CD4-positive, alpha-beta T cell (primary cell): Measurements from ENCODE around the gene SLC13A1. TPM values are rescaled to one million over a fixed set of nuclear protein-coding genes. Genes with fewer than 3 reads are reported as not detected.

Source experiments
- ATAC-seq: fragments of 200-7000 bp; cut with Tn5 transposase; one replicate; pipeline ENCODE4 v1.10.0; 2022; ENCODE audit warnings: mild to moderate bottlenecking; ENCODE audit not compliant: poor library complexity
- CTCF ChIA-PET: fragments of 350-600 bp; sonication (Branson Sonifier 250); formaldehyde crosslinking; loops from one replicate; lab custom pipeline; 2021; ENCODE audit warnings: antibody characterized with exemption, inconsistent platforms; lab: Charles Lee
- POLR2A ChIA-PET: fragments of 350-600 bp; sonication (Branson Sonifier 250); formaldehyde crosslinking; loops from one replicate; lab custom pipeline; 2021; ENCODE audit warnings: antibody characterized with exemption, inconsistent platforms; lab: Charles Lee
- DNase-seq, 14 experiments: peaks; one replicate each; pipeline ENCODE4 v3.0.0-alpha.2; 2013 to 2020; ENCODE audit warnings: mixed read lengths in 2 of 14
- H3K27ac ChIP-seq, 2 donors: one replicate each; pipeline versions ENCODE4 v1.5.1 to v1.7.0; 2013; ENCODE audit warnings: low read length in 2 of 2, low read depth in 1 of 2, mild to moderate bottlenecking in 1 of 2
- H3K27me3 ChIP-seq, 2 experiments: 1 replicate in 1 of 2; 2 replicates in 1 of 2; pipeline versions ENCODE4 v1.6.1 to v1.7.0; 2013; ENCODE audit warnings: low read length in 2 of 2, control low read depth in 1 of 2, mild to moderate bottlenecking in 1 of 2, moderate library complexity in 1 of 2; ENCODE audit not compliant: insufficient read depth in 2 of 2, control insufficient read depth in 1 of 2
- H3K36me3 ChIP-seq: one replicate; pipeline ENCODE4 v1.6.1; 2013; ENCODE audit warnings: low read length, control low read depth; ENCODE audit not compliant: insufficient read depth
- H3K4me1 ChIP-seq: one replicate; pipeline ENCODE4 v1.6.1; 2013; ENCODE audit warnings: low read length, control low read depth; ENCODE audit not compliant: insufficient read depth
- H3K4me3 ChIP-seq: one replicate; pipeline ENCODE4 v1.5.1; 2013; ENCODE audit warnings: mild to moderate bottlenecking, low read length, moderate library complexity
- H3K9me3 ChIP-seq, 2 experiments: 1 replicate in 1 of 2; 2 replicates in 1 of 2; pipeline versions ENCODE4 v1.6.1 to v1.7.0; 2013; ENCODE audit warnings: low read length in 2 of 2, mild to moderate bottlenecking in 2 of 2, control low read depth in 1 of 2, moderate library complexity in 1 of 2; ENCODE audit not compliant: control insufficient read depth in 1 of 2, insufficient read depth in 1 of 2
- H3K27ac Mint-ChIP-seq: one replicate; pipeline ENCODE4 v1.8.0; 2020; ENCODE audit warnings: mixed read lengths
- H3K27me3 Mint-ChIP-seq: one replicate; pipeline ENCODE4 v1.8.0; 2021; ENCODE audit warnings: mixed read lengths
- H3K36me3 Mint-ChIP-seq: one replicate; pipeline ENCODE4 v1.8.0; 2021; ENCODE audit warnings: low read depth, mixed read lengths
- H3K4me1 Mint-ChIP-seq: one replicate; pipeline ENCODE4 v1.8.0; 2021; ENCODE audit warnings: low read depth, mixed read lengths
- H3K4me3 Mint-ChIP-seq: one replicate; pipeline ENCODE4 v1.8.0; 2020; ENCODE audit warnings: mild to moderate bottlenecking, mixed read lengths
- H3K9me3 Mint-ChIP-seq: one replicate; pipeline ENCODE4 v1.8.0; 2020; ENCODE audit warnings: mixed read lengths
- intact Hi-C, 2 experiments: fragments of 100-400 bp; cut with DNase I in 1 of 2; cut with micrococcal nuclease in 1 of 2; formaldehyde crosslinking; loops; one replicate each; pipeline versions ENCODE4 v1.15.1 to v1.9.0; 2023 to 2025; cut with DNase I, micrococcal nuclease
- total RNA-seq, 174 experiments: library from RNA in 2 of 174; stranded (reverse) in 2 of 174; gene quantifications; one replicate each; pipeline ENCODE4 v1.2.3 and lab custom pipeline; 2021 to 2026
- TF ChIP-seq, protein P1 (sequence below): fragments of 200-600 bp; IDR thresholded peaks from one replicate; pipeline ENCODE4 v1.8.0; 2022; ENCODE audit warnings: antibody characterized with exemption, mild to moderate bottlenecking

Gene SLC13A1
- total RNA-seq, 2 experiments from 2014 or later, result not detected

DNA sequence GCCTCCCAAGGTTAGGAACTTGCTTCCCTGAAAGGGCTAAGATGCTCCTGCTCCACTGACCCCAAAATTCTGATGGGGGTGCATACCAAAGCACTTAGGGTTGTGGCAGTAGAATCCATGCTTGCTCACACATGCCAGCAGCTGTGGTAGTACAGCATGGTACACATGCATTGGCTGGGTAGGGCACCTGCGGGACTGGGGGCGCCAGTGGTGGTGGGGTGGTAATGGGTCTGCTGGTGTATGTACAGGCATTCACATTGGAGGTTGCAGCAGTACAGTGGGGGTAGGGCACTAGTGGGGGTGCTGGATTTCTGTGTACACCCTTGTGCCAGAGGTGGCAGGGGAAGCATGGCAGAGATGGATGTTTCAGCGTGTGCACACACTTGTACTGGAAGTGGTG, 132.0 kb downstream of the SLC13A1 start:
- Histone ChIP-seq H3K36me3 (no peaks in the 10 kb centered on the region), H3K4me1 (no peaks in the 10 kb centered on the region), H3K27ac (no peak overlapping the region), H3K4me3 (no peak overlapping the region), H3K9me3 (peaks cover 0 to 10% of the 10 kb centered on the region in 2 experiments), H3K27me3 (no peaks in the 10 kb centered on the region)
- TF ChIP-seq, protein P1, sequence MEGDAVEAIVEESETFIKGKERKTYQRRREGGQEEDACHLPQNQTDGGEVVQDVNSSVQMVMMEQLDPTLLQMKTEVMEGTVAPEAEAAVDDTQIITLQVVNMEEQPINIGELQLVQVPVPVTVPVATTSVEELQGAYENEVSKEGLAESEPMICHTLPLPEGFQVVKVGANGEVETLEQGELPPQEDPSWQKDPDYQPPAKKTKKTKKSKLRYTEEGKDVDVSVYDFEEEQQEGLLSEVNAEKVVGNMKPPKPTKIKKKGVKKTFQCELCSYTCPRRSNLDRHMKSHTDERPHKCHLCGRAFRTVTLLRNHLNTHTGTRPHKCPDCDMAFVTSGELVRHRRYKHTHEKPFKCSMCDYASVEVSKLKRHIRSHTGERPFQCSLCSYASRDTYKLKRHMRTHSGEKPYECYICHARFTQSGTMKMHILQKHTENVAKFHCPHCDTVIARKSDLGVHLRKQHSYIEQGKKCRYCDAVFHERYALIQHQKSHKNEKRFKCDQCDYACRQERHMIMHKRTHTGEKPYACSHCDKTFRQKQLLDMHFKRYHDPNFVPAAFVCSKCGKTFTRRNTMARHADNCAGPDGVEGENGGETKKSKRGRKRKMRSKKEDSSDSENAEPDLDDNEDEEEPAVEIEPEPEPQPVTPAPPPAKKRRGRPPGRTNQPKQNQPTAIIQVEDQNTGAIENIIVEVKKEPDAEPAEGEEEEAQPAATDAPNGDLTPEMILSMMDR, result no peak
- ChIA-PET CTCF (no interaction called here), POLR2A (no interaction called here)
- Mint-ChIP-seq H3K27me3 (no peaks in the 10 kb centered on the region), H3K4me3 (no peak overlapping the region), H3K27ac (no peak overlapping the region), H3K4me1 (no peaks in the 10 kb centered on the region), H3K36me3 (no peaks in the 10 kb centered on the region), H3K9me3 (peaks cover 6% of the 10 kb centered on the region)
- intact Hi-C loops, result no loop called here
- ATAC-seq (no peak), DNase-seq (no peak)

Other genes with a start within 250 kb of the SLC13A1 start
- not detected for gene TAS2R16, start 204.3 kb downstream of the SLC13A1 start, total RNA-seq